ENCODE measurements around the gene TSPAN11. TPM values are rescaled to one million over a fixed set of nuclear protein-coding genes. Genes with fewer than 3 reads are reported as not detected.

Gene TSPAN11
- total RNA-seq, 1 experiment from 2014 or later: not detected

- H3K4me1 ChIP-seq: peaks cover 13% of the 10 kb centered on the region; the same call in 1 of the 2 replicates
- H3K27me3 Mint-ChIP-seq (ENCODE audit: insufficient read depth, unreplicated experiment): peaks cover 32% of the 10 kb centered on the region
- peaks cover 11% of the 10 kb centered on the region for H3K4me1 Mint-ChIP-seq (ENCODE audit: low read depth, unreplicated experiment)
- no peak overlapping the region for H3K27ac Mint-ChIP-seq (ENCODE audit: unreplicated experiment)
- intact Hi-C loops (cut with micrococcal nuclease; ENCODE audit: unreplicated experiment): loop anchor here (5.0 kb wide), 1 partner anchor 122 kb away; no protein-coding TSS in a partner anchor
- H3K9me3 ChIP-seq: no peaks in the 10 kb centered on the region
- no peaks in the 10 kb centered on the region; the same call in 1 of the 2 replicates for H3K27me3 ChIP-seq (replicated peaks; ENCODE audit: control insufficient read depth, insufficient read depth, low read length)
- no peak overlapping the region for H3K4me3 ChIP-seq (ENCODE audit: low read depth, low read length)
- no peak overlapping the region for H3K4me3 Mint-ChIP-seq (ENCODE audit: unreplicated experiment)
- CTCF ChIA-PET: no interaction called here
- no peaks in the 10 kb centered on the region for H3K9me3 Mint-ChIP-seq (ENCODE audit: unreplicated experiment)
- DNase-seq: no peak
- no peaks in the 10 kb centered on the region for H3K36me3 ChIP-seq (ENCODE audit: control insufficient read depth, insufficient read depth, low read length)
- no peaks in the 10 kb centered on the region for H3K36me3 Mint-ChIP-seq (ENCODE audit: insufficient read depth, unreplicated experiment)
- POLR2A ChIA-PET: interaction anchor here (0.6 kb wide), 1 partner anchor 129 kb away, joined by 3 read pairs; no protein-coding TSS in a partner anchor
- TF ChIP-seq CTCF (IDR thresholded peaks at IDR 0.05; ENCODE audit: insufficient read depth in 1 of 2, low read depth in 1 of 2, low read length in 1 of 2, severe bottlenecking in 1 of 2, unreplicated experiment in 1 of 2): no peak
- no TSS peak for BruUV-seq (replicated peaks)
Measured at GRCh38 chr12:30973830-30974229, 47.3 kb downstream of the TSPAN11 start.

GRCh38 chr12:30974746-30975500, 48.4 kb downstream of the TSPAN11 start:
- no peak overlapping the region for H3K4me3 Mint-ChIP-seq (ENCODE audit: unreplicated experiment)
- intact Hi-C loops (cut with micrococcal nuclease; ENCODE audit: unreplicated experiment): loop anchor here (5.0 kb wide), 1 partner anchor 123 kb away; no protein-coding TSS in a partner anchor
- Histone ChIP-seq H3K4me1 (peaks cover 13% of the 10 kb centered on the region; the same call in 1 of the 2 replicates), H3K27me3 (replicated peaks; ENCODE audit: control insufficient read depth, insufficient read depth, low read length) (no peaks in the 10 kb centered on the region; the same call in 1 of the 2 replicates), H3K36me3 (ENCODE audit: control insufficient read depth, insufficient read depth, low read length) (no peaks in the 10 kb centered on the region), H3K9me3 (no peaks in the 10 kb centered on the region), H3K4me3 (ENCODE audit: low read depth, low read length) (no peak overlapping the region)
- H3K36me3 Mint-ChIP-seq (ENCODE audit: insufficient read depth, unreplicated experiment): no peaks in the 10 kb centered on the region
- peaks cover 11% of the 10 kb centered on the region for H3K4me1 Mint-ChIP-seq (ENCODE audit: low read depth, unreplicated experiment)
- peak overlapping the region; percentile 4 for H3K27ac Mint-ChIP-seq (ENCODE audit: unreplicated experiment)
- CTCF ChIA-PET: no interaction called here
- DNase-seq: no peak
- TF ChIP-seq CTCF (IDR thresholded peaks at IDR 0.05; ENCODE audit: insufficient read depth in 1 of 2, low read depth in 1 of 2, low read length in 1 of 2, severe bottlenecking in 1 of 2, unreplicated experiment in 1 of 2): no peak
- peaks cover 29% of the 10 kb centered on the region for H3K27me3 Mint-ChIP-seq (ENCODE audit: insufficient read depth, unreplicated experiment)
- no TSS peak for BruUV-seq (replicated peaks)
- POLR2A ChIA-PET: interaction anchor here (0.6 kb wide), 1 partner anchor 130 kb away, joined by 3 read pairs; no protein-coding TSS in a partner anchor
- H3K9me3 Mint-ChIP-seq (ENCODE audit: unreplicated experiment): no peaks in the 10 kb centered on the region

- POLR2A ChIA-PET: no interaction called here
- TF ChIP-seq CTCF (IDR thresholded peaks at IDR 0.05; ENCODE audit: insufficient read depth in 1 of 2, low read depth in 1 of 2, low read length in 1 of 2, severe bottlenecking in 1 of 2, unreplicated experiment in 1 of 2): no peak
Measured at GRCh38 chr12:30975581-30975980, 49.0 kb downstream of the TSPAN11 start.

More at GRCh38 chr12:30975581-30975980, 49.0 kb downstream of the TSPAN11 start:
- Mint-ChIP-seq H3K36me3 (ENCODE audit: insufficient read depth, unreplicated experiment) (no peaks in the 10 kb centered on the region), H3K4me3 (ENCODE audit: unreplicated experiment) (no peak overlapping the region), H3K27ac (ENCODE audit: unreplicated experiment) (no peak overlapping the region), H3K4me1 (ENCODE audit: low read depth, unreplicated experiment) (peaks cover 6% of the 10 kb centered on the region), H3K9me3 (ENCODE audit: unreplicated experiment) (no peaks in the 10 kb centered on the region), H3K27me3 (ENCODE audit: insufficient read depth, unreplicated experiment) (peaks cover 26% of the 10 kb centered on the region)
- DNase-seq: no peak
- no peak overlapping the region for H3K4me3 ChIP-seq (ENCODE audit: low read depth, low read length)
- H3K4me1 ChIP-seq: peaks cover 7% of the 10 kb centered on the region; the same call in 1 of the 2 replicates
- H3K27me3 ChIP-seq (replicated peaks; ENCODE audit: control insufficient read depth, insufficient read depth, low read length): no peaks in the 10 kb centered on the region; the same call in 1 of the 2 replicates
- intact Hi-C loops (cut with micrococcal nuclease; ENCODE audit: unreplicated experiment): no loop called here
- H3K36me3 ChIP-seq (ENCODE audit: control insufficient read depth, insufficient read depth, low read length): no peaks in the 10 kb centered on the region
- CTCF ChIA-PET: no interaction called here
- H3K9me3 ChIP-seq: no peaks in the 10 kb centered on the region
- no TSS peak for BruUV-seq (replicated peaks)
